Activated T-cell treated with anti-CD3 and anti-CD28 coated beads, Interleukin-2, amount 50 U/mL, for 1 hour (primary cell): ENCODE measurements around the gene GC.
"Not testable (repeated sequence)": the region's sequence is repeated elsewhere in the genome, so short reads cannot be mapped to it uniquely, and the experiment has no call there.

ENCODE experiments used
- DNase-seq: peaks from one replicate; pipeline ENCODE4 v3.0.0-alpha.2; 2020

The GC gene

GRCh38 chr4:71765350-71765749, 18.5 kb downstream of the GC start:
- no peak for DNase-seq

DNA sequence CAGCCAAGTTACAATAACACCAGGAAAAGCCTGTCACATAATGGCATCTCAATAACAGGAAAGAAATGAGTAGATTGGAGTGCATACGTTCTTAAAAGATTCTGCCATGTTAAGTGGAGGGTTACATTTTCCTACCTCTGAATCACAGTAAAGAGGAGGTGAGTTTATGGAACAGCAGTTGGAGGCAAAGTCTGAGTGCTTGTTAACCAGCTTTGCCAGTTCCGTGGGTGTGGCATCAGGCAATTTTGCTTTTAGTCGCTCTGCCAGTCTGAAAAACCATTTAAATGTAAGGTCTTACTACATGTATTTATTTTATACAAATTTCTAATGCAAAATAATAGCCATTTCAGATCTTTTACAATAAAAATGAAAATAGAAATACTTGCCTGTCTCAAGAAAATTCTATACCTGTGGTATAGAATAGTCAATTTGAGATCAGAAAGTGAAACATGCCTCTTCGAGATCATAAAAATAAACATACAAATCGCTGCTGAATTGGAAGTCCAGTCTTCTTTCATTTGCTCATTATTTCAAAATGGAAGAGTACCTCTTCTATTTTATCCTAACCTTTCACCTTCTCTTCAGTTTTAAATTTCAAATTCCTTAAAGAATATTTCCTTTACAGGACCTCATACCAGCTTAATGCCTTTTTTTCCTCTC, 31.4 kb downstream of the GC start:
- DNase-seq: no peak

GRCh38 chr4:71749008-71749594, 34.8 kb downstream of the GC start:
- DNase-seq: no peak

DNA sequence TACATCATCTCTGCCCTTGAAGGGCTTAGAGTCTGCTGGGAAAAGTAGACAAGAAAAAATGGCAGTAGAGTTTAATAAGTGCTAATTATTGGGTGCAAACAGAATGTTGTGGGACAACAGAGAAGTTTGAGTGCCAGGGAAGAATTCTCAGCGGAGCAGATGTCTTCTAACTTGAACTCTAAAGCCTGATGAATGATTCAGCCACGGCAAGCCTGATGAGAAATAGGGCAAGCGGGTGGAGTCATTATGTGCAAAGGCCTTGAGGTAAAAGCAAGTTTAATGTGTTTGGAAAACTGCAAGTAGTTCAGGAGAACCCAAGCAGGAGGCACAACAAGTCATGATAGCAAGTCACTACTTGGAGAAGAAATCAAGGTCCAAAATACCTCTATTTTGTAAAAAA, 37.5 kb downstream of the GC start:
- no peak for DNase-seq

DNA sequence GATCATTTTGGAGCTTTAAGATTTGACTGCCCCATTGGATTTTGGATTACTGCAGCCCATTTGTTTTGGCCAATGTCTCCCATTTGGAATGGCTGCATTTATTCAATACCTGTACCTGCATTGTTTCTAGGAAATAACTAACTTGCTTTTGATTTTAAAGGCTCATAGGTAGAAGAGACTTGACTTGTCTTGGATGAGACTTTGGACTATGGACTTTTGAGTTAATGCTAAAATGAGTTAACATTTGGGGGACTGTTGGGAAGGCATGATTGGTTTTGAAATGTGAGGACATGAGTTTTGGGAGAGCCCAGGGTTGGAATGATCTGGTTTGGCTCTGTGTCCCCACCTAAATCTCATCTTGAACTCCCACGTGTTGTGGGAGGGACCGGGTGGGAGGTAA, 45.1 kb downstream of the GC start:
- DNase-seq: not testable (repeated sequence)

DNA sequence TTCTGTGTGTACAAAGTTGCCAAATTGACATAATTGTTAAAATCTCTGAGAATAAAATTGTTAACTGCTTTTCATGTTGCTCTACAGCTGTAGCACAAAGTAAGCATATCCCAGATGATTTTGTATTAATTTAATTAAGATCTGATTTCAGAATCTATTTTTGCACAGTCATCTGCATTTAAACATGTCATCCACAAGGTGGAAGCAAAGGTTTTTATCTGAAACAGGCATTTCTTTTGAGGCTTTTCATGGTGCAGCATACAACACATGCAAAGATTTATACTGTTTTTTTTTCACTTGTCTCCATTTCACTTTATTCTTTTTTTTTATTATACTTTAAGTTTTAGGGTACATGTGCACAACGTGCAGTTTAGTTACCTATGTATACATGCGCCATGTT, 51.2 kb downstream of the GC start:
- no peak for DNase-seq

- no peak for DNase-seq
Measured at GRCh38 chr4:71732066-71732465, 51.8 kb downstream of the GC start.

DNA sequence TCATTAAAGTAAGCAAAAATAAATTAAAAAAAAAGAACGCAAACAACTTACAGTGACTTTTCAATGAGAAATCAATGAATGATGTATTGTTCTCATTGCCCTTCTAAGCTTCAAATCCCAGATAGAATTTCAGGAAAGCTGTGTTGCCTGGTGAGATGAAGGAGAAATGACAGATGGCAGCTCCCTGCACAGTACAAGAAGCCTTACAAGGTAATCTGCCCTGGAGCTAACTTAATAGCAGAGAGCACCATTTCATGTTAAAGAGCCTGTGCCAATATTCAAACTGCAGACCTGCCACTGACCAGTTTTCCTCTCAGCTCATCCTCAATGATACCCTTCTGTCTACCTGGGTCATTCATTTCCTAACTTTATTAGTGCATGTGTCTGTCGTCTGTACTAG, 54.0 kb downstream of the GC start:
- DNase-seq: no peak

DNA sequence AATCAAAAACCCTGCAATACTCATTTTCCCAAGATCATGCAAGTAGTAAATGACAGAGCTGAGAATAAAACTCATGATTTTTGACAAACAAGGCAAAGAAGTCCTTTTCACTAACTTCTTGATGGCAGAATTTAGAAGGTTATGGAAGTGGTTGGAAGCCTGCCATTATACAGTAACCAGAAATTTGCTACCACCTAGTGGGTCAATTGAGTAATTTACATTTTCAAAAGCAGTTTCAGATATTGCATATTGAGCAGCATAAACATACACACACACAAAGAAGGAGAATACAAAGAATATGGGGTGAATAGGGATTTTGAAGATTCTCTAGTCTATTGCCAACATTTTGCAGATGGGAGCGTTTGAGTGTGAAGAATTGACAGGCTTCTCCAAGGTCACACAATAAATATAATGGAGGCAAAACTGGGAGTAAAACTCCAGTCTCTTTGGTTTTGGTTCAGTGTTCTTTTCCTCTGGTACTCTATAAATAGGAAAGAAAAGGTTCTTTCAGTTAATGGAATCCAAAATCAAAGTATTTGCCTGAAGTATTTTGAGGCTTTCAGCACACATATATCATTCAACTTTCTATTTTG, 70.2 kb downstream of the GC start:
- DNase-seq: no peak

DNA sequence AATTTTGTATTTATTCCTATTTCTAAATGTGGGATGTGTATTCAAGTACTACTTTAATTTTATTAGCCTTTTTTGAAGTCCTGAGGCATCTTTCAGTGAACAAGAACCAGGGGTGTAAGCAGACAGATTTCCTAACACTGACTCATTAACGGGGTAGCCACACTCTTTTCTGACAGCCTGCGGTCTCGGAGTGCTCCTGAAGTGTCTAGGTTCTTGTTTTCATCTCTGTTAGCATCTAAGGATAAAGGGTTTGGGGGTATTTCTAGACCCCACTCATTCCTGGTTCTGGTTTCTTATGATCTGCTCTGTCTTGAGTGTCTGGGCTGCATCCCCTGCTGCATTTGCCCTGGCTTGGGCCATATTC, 71.9 kb downstream of the GC start:
- DNase-seq: no peak

- no peak for DNase-seq
Measured at GRCh38 chr4:71711044-71711984, 72.6 kb downstream of the GC start.

DNA sequence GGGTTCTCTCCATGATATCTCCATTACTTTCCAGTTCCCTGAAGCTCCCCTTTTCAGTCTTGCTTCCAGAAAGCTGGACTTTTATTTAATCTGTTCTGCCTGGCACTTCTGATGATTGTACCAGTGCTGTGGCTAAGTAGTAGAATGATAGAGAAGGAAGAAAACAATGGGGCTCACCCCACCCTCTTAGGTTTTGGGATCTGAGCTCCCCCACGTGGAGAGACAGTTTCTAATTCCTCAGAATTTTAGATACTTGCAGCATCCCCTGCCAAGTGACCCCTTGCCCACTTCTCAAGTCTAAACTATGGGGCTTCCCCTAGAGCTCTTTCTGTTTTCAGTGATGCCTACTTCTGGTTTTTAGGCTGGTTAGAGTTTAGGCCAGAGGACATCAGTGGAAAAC, 73.9 kb downstream of the GC start:
- DNase-seq: no peak

- DNase-seq: no peak
Measured at GRCh38 chr4:71698141-71698540, 85.7 kb downstream of the GC start.

DNA sequence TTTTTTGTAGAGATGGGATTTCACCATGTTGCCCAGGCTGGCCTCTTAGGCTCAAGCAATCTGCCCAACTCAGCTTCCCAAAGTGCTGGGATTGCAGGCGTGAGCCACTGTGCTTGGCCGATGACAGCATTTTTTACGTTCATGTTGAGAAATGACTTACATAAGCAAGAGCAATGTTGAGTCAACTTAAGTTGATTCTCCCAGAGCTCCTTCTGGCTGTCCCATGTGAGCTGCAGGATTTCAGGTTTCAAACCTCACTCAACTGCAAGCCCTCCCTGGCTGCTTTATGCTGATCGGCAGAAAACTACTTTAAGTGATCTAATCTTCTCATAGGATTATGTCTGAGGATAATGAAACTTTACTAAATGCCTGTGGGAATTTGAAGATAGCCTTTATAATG, 86.8 kb downstream of the GC start:
- no peak for DNase-seq

GRCh38 chr4:71694961-71695360, 88.9 kb downstream of the GC start:
- no peak for DNase-seq

DNA sequence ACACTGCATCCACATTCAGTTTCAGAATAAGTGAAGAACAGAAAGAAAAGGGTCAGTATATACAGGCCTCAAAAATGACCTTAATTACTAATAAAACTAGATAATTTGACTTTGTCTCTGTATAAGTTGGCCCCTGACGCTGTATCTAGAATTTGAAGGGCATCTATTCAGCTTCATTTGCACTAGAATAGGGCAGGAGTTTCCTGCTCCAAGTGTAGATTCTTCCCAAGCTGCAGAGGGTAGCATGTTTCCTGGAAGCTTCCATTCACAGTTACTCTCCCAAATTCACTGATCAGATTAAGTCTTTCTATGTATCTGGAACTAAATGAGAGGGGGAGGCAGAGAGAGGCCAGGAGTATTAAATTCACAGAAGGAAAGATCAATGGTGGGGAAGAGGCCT, 90.9 kb downstream of the GC start:
- no peak for DNase-seq

- DNase-seq: no peak
Measured at GRCh38 chr4:71692198-71692597, 91.7 kb downstream of the GC start.
